AG10803 (cell line): ENCODE results near the gene COL26A1.

ENCODE experiments used
- DNase-seq: peaks from one replicate; pipeline ENCODE4 v3.0.0; 2010; ENCODE audit warnings: low read depth
- H3K4me3 ChIP-seq: 2 replicates; pipeline ENCODE4 v1.5.1; 2011; ENCODE audit warnings: mild to moderate bottlenecking, low read length, control low read depth
- CTCF ChIP-seq: conservative IDR thresholded peaks from 2 replicates; pipeline ENCODE4 v1.5.1; 2011; ENCODE audit warnings: mild to moderate bottlenecking, low read length, control low read depth, inconsistent platforms

COL26A1 gene

GRCh38 chr7:101576998-101577397 lies 214.3 kb downstream of the COL26A1 start:
- TF ChIP-seq CTCF, result no peak
- DNase-seq, result no peak

DNA sequence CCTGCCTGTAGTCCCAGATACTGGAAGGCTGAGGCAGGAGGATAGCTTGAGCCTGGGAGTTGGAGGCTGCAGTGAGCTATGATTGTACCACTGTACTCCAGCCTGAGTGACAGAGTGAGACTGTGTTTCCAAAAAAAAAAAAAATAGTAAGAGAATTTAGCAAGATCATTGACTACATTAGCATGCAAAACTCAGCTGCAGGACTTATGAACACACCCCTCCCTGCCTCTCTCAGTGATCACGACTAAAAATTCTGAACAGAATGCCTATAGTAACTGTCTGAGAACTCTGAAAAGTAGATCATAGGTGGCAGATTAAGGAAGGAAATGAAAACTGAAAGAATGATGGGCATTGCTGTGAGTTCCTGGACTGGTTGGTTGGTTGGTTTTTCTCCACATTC lies 215.9 kb downstream of the COL26A1 start:
- H3K4me3 ChIP-seq, result no peak overlapping the region
- TF ChIP-seq CTCF, result no peak
- no peak for DNase-seq

More at GRCh38 chr7:101576998-101577397, 214.3 kb downstream of the COL26A1 start:
- H3K4me3 ChIP-seq, result no peak overlapping the region

DNA sequence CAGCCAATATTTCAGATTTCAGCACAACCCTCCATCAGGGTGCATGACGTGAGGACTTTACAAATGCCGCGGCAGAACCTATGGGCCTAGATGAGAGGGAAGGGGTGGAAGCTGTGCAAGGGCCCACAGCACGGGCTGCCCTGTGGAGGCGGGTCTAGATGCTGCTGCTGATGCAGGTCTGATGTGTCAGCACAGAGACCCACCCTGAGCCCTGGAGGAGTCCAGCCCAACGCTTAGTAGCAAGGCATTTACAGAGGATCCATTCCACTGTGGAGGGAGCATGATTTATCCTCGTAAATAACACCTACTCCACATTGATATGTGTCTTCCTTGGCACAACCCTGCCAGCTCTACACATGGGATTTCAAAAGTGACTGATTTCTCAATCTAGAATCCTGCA lies 217.9 kb downstream of the COL26A1 start:
- no peak for DNase-seq
- no peak for TF ChIP-seq CTCF
- no peak overlapping the region for H3K4me3 ChIP-seq

DNA sequence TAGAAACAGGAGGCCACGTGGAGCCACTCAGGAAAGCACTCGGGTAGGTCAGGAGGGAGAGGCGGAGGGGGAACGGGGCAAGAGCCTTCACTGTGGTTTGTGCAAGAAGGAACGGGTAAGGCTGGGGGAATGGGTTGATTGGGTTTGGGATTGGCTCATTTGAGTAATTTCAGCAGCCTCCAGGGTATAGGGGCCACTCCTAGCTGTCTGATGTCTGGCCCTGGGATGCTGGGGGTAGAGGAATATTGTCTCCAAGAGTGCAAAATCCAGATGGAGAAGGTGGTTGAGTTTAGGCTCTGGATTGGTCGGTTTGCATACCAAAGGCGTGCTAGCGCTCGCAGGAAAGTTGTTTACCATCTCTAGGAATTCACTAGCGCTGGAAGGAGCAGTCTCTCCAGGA lies 219.2 kb downstream of the COL26A1 start:
- no peak for DNase-seq
- no peak for TF ChIP-seq CTCF
- H3K4me3 ChIP-seq, result no peak overlapping the region

GRCh38 chr7:101582971-101583370 lies 220.3 kb downstream of the COL26A1 start:
- H3K4me3 ChIP-seq, result no peak overlapping the region
- TF ChIP-seq CTCF, result no peak
- no peak for DNase-seq

- H3K4me3 ChIP-seq, result no peak overlapping the region
- TF ChIP-seq CTCF, result no peak
- no peak for DNase-seq
Observed at GRCh38 chr7:101586078-101586905, 223.6 kb downstream of the COL26A1 start.
